OCI-M1 (cell line): ENCODE results near the gene ELAVL1.
A peak's percentile ranks its signal among the peaks of the same experiment; 100 is the strongest.
"Not testable (repeated sequence)": the region's sequence is repeated elsewhere in the genome, so short reads cannot be mapped to it uniquely, and the experiment has no call there.

Experiments
- DNase-seq: peaks from one replicate; lab custom pipeline; 2025; lab: John Stamatoyannopoulos, UW

The ELAVL1 gene

GRCh38 chr19:7921302-7921966, 84.0 kb downstream of the ELAVL1 start:
- no peak for DNase-seq

GRCh38 chr19:7920519-7921301, 84.7 kb downstream of the ELAVL1 start:
- peak; percentile 99 for DNase-seq

GRCh38 chr19:7919610-7920518, 85.6 kb downstream of the ELAVL1 start, which contains the start of gene SNAPC2:
Gene SNAPC2, plus strand, starts transcription at chr19:7920338. Its CDS starts 29 bp downstream, at chr19:7920367.
- DNase-seq: peak; percentile 99

- DNase-seq: peak; percentile 33
Measured at GRCh38 chr19:7918615-7919421, 86.6 kb downstream of the ELAVL1 start.

- not testable (repeated sequence) for DNase-seq
Measured at GRCh38 chr19:7918062-7918614, 87.3 kb downstream of the ELAVL1 start.

- DNase-seq: peak; percentile 90
Measured at GRCh38 chr19:7917267-7918061, 88.0 kb downstream of the ELAVL1 start.

- DNase-seq: peak; percentile 51
Measured at GRCh38 chr19:7916955-7917266, 88.5 kb downstream of the ELAVL1 start.

- DNase-seq: peak; percentile 66
Measured at GRCh38 chr19:7916103-7916954, 89.1 kb downstream of the ELAVL1 start.

GRCh38 chr19:7915250-7916102, 90.0 kb downstream of the ELAVL1 start:
- no peak for DNase-seq

GRCh38 chr19:7914598-7915045, 90.8 kb downstream of the ELAVL1 start, which contains the start of gene TGFBR3L:
Gene TGFBR3L, plus strand, starts transcription at chr19:7914830.
- no peak for DNase-seq

GRCh38 chr19:7914099-7914498, 91.3 kb downstream of the ELAVL1 start:
- DNase-seq: no peak

GRCh38 chr19:7913652-7914051, 91.8 kb downstream of the ELAVL1 start:
- no peak for DNase-seq

GRCh38 chr19:7912697-7913564, 92.5 kb downstream of the ELAVL1 start:
- no peak for DNase-seq

GRCh38 chr19:7912144-7912696, 93.2 kb downstream of the ELAVL1 start:
- no peak for DNase-seq

- no peak for DNase-seq
Measured at GRCh38 chr19:7911508-7912143, 93.8 kb downstream of the ELAVL1 start.

- DNase-seq: no peak
Measured at GRCh38 chr19:7910321-7911161, 94.9 kb downstream of the ELAVL1 start.
